NT2/D1 (cell line): ENCODE measurements around the gene TAF12.
"Not testable (repeated sequence)": the region's sequence is repeated elsewhere in the genome, so short reads cannot be mapped to it uniquely, and the experiment has no call there.

Source experiments
- DNase-seq: peaks from one replicate; pipeline ENCODE4 v3.0.0-alpha.2; 2011; ENCODE audit warnings: low read depth, low spot score
- H3K27me3 ChIP-seq: 2 replicates; pipeline ENCODE4 v1.6.0; 2011; ENCODE audit warnings: mild to moderate bottlenecking; ENCODE audit not compliant: insufficient read length, insufficient read depth
- H3K36me3 ChIP-seq: 2 replicates; pipeline ENCODE4 v1.6.1; 2011; ENCODE audit warnings: mild to moderate bottlenecking, low read length, mixed read lengths; ENCODE audit not compliant: insufficient read depth, insufficient read length
- H3K4me1 ChIP-seq: 2 replicates; pipeline ENCODE4 v1.5.1; 2011; ENCODE audit not compliant: insufficient read depth, insufficient read length
- H3K4me3 ChIP-seq: 2 replicates; pipeline ENCODE4 v1.5.1; 2011; ENCODE audit warnings: low read depth; ENCODE audit not compliant: insufficient read length
- H3K9ac ChIP-seq: 2 replicates; pipeline ENCODE4 v1.6.0; 2011; ENCODE audit warnings: low read depth; ENCODE audit not compliant: insufficient read length
- H3K9me3 ChIP-seq: 2 replicates; pipeline ENCODE4 v1.5.1; 2011; ENCODE audit warnings: mild to moderate bottlenecking, low read length; ENCODE audit not compliant: insufficient read depth
- SUZ12 ChIP-seq: IDR thresholded peaks from 2 replicates; pipeline ENCODE4 v1.6.1; 2011; ENCODE audit not compliant: insufficient read length, insufficient read depth; ENCODE audit errors: extremely low read depth
- YY1 ChIP-seq: IDR thresholded peaks from 2 replicates; pipeline ENCODE4 v1.6.1; 2011; ENCODE audit not compliant: insufficient read length, insufficient read depth
- ZNF274 ChIP-seq: IDR thresholded peaks from 2 replicates; pipeline ENCODE4 v1.6.1; 2011; ENCODE audit warnings: mild to moderate bottlenecking, low read depth, low read length

TAF12 gene, protein sequence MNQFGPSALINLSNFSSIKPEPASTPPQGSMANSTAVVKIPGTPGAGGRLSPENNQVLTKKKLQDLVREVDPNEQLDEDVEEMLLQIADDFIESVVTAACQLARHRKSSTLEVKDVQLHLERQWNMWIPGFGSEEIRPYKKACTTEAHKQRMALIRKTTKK

DNA sequence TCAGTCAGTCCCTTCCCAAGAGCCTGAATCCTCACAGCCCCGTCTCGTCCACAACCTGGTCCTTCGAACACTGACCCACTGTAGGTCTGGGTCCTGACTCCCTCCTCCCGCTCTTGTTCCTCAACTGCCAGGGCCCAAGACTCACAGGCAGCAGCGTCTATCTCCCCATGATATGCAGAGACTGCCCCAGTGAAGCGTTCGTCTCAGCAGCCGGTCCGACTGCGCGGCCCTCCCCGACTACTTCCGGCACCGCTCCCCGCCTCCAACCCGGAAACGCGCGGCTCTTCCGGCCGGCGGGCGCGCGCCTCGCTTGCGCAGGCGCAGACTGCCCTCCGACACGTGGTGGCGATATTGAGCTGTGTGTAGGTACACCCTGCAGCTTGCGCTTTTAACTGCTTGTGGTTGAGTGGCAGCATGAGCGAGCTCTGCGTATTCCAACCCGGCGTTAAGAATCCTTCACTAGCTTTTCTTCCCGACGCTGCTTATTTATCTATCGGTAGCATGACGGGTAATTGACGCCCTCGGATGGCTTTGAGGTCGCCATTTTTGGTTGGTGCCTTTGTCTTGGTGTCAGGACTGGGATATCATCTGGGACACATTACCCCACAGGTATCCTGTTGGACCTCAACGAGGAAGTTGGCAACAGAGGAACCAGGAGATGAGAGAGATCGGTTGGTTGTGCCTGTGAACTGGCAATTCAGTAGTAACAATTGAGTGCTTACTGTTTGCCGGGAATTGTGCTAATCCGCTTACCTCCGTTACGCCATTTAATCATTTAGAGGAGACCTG is at the start of gene TAF12:
TSS of gene TAF12 (minus strand) at position 221 of the 789 bp plus-strand sequence. CDS start 20,986 bp downstream, outside the sequence.
- Histone ChIP-seq H3K9me3 (no peaks in the 10 kb centered on the region), H3K4me3 (peak within 1 kb of the TSS; percentile 89), H3K36me3 (peaks cover 16% of the 10 kb centered on the region), H3K27me3 (no peaks in the 10 kb centered on the region), H3K4me1 (peaks cover 3% of the 10 kb centered on the region), H3K9ac (peak within 1 kb of the TSS; percentile 99)
- TF ChIP-seq YY1 (no peak), SUZ12 (no peak), ZNF274 (no peak)
- DNase-seq: peak; percentile 98

DNA sequence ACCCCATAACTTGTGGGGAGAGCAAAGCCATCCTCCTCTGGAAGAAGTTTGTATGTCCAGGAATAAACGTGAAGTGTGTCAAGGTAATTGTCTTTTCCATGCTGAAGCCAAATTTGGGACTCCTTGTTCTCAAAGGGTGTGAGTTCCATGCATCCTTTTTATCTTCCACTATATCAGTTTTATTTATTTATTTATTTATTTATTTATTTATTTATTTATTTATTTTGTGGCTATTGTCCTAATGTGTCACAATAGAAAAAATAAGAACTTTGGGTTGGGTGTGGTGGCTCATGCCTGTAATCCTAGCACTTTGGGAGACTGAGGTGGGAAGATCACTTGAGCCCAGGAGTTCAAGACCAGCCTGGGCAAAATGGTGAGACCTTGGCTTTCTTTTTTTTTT is 48.8 kb upstream of the TAF12 start:
- H3K27me3 ChIP-seq, DNase-seq, H3K9me3 ChIP-seq, H3K4me1 ChIP-seq, H3K9ac ChIP-seq, H3K4me3 ChIP-seq: not testable (repeated sequence)
- H3K36me3 ChIP-seq: peaks cover 33% of the 10 kb centered on the region

DNA sequence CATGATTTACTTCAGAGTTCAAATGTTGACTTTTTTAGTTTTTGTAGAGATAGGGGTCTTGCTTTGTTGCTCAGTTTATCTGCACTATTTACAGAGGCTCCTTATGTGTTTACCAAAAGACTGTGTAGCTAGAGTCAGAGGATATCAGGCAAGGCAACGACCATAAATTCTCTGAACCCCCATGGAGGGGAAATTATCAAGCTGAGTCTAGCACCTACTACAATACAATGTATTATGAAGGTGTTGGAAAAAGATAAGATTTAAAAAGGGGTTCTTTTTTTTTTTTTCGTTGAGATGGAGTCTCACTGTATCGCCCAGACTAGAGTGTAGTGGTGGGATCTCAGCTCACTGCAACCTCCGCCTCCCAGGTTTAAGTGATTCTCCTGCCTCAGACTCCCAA is 42.1 kb upstream of the TAF12 start:
- H3K4me3 ChIP-seq: no peak overlapping the region
- no peaks in the 10 kb centered on the region for H3K9me3 ChIP-seq
- peaks cover 19% of the 10 kb centered on the region for H3K36me3 ChIP-seq
- no peak overlapping the region for H3K9ac ChIP-seq
- no peaks in the 10 kb centered on the region for H3K4me1 ChIP-seq
- H3K27me3 ChIP-seq: no peaks in the 10 kb centered on the region
- DNase-seq: no peak
- TF ChIP-seq SUZ12 (no peak), ZNF274 (no peak), YY1 (no peak)

DNA sequence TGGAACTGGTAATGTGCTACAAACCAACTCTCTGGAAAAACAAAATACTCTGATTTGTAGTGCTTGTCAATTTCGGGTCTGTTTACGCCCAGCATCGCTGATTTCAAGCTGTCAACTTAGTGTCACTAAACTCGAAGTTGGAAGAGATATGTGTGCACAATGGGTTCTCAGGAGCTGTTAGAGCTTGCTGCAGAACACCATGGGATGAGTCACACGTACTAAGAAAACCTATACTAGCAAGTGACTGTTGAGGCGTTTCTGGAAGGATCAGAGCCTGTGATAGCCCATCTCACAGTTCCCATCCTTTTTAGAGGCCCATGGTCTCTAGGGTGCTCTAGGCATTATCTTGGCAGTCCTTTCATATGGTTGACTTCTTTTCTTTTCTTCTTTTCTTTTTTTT is 40.0 kb upstream of the TAF12 start:
- no peak for DNase-seq
- no peaks in the 10 kb centered on the region for H3K27me3 ChIP-seq
- no peak for TF ChIP-seq SUZ12
- TF ChIP-seq YY1: no peak
- TF ChIP-seq ZNF274: no peak
- no peak overlapping the region for H3K9ac ChIP-seq
- no peak overlapping the region for H3K4me3 ChIP-seq
- peaks cover 16% of the 10 kb centered on the region for H3K36me3 ChIP-seq
- H3K4me1 ChIP-seq: no peaks in the 10 kb centered on the region
- H3K9me3 ChIP-seq: no peaks in the 10 kb centered on the region

DNA sequence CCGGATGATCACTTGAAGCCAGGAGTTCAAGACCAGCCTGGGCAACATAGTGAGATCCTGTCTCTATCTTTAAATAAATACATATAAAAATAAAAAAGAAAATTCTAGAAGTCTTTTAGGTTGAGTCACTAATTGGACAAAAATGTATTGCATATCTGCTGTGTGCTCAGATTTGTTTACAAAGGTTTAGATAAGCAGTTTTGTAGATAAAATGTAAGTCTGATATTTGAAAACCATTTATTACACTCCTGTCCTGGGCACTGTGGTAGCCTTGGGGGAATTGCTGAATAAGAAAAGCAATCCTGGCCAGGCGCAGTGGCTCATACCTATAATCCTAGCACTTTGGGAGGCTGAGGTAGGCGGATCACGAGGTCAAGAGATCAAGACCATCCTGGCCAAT is 37.3 kb upstream of the TAF12 start:
- H3K4me1 ChIP-seq: no peaks in the 10 kb centered on the region
- H3K9me3 ChIP-seq: no peaks in the 10 kb centered on the region
- DNase-seq: no peak
- no peak overlapping the region for H3K4me3 ChIP-seq
- H3K9ac ChIP-seq: no peak overlapping the region
- H3K27me3 ChIP-seq: no peaks in the 10 kb centered on the region
- H3K36me3 ChIP-seq: peaks cover 6% of the 10 kb centered on the region
- TF ChIP-seq YY1 (no peak), ZNF274 (no peak), SUZ12 (no peak)

DNA sequence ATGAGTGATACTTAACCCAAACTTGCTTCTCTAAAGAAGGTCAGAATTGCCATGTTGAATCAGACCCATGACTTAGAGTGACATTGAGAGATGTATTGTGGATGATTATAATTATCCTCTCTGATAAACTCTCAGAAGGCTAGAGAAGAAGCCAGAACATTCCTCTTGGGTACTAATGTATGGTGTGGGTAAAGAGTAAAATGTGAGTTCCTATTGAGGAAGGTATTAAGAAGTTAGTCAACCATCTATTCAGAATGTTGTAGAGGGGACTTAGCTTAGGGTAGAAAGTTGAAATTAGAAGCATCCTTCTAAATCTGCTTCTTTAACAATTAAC is 33.0 kb upstream of the TAF12 start:
- no peak for TF ChIP-seq ZNF274
- no peak for TF ChIP-seq SUZ12
- TF ChIP-seq YY1: no peak
- no peak for DNase-seq
- H3K27me3 ChIP-seq: no peaks in the 10 kb centered on the region
- H3K9ac ChIP-seq: no peak overlapping the region
- no peaks in the 10 kb centered on the region for H3K9me3 ChIP-seq
- peaks cover 2% of the 10 kb centered on the region for H3K4me1 ChIP-seq
- peaks cover 4% of the 10 kb centered on the region for H3K36me3 ChIP-seq
- no peak overlapping the region for H3K4me3 ChIP-seq

DNA sequence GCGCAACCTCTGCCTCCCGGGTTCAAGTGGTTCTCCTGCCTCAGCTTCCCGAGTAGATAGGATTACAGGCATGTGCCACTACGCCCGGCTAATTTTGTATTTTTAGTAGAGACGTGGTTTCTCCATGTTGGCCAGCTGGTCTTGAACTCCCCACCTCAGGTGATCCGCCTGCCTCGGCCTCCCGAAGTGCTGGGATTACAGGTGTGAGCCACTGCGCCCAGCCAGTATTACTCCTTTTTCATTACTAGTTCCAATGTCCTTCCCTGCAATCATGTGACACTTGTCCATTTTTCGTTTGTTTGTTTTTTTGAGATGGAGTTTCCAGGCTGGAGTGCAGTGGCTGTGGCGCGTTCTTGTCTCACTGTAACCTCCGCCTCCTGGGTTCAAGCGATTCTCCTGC is 30.1 kb upstream of the TAF12 start:
- DNase-seq, H3K4me1 ChIP-seq, H3K27me3 ChIP-seq, H3K36me3 ChIP-seq, H3K4me3 ChIP-seq, H3K9ac ChIP-seq, H3K9me3 ChIP-seq: not testable (repeated sequence)
